T-helper 2 cell treated with Interferon-gamma antibody and Interleukin-4, amounts not matched to agents 5 μg/mL and 100 μg/mL, for 36 hours (primary cell): ENCODE measurements around the gene HPCAL1.

Source experiments
- DNase-seq: peaks from one replicate; pipeline ENCODE4 v3.0.0; 2021; ENCODE audit warnings: low spot score
- H3K27ac Mint-ChIP-seq: one replicate; pipeline ENCODE4 v1.8.0; 2021; ENCODE audit warnings: mild to moderate bottlenecking, mixed read lengths
- H3K27me3 Mint-ChIP-seq: one replicate; pipeline ENCODE4 v1.8.0; 2021; ENCODE audit warnings: low read depth, mixed read lengths
- H3K36me3 Mint-ChIP-seq: one replicate; pipeline ENCODE4 v1.8.0; 2021; ENCODE audit warnings: low read depth, mixed read lengths
- H3K4me1 Mint-ChIP-seq: one replicate; pipeline ENCODE4 v1.8.0; 2021; ENCODE audit warnings: low read depth, mixed read lengths
- H3K4me3 Mint-ChIP-seq: one replicate; pipeline ENCODE4 v1.8.0; 2022; ENCODE audit warnings: mild to moderate bottlenecking, moderate library complexity, mixed read lengths
- H3K9me3 Mint-ChIP-seq: one replicate; pipeline ENCODE4 v1.8.0; 2021; ENCODE audit warnings: mixed read lengths

The HPCAL1 gene

GRCh38 chr2:10366601-10367270, 64.0 kb downstream of the HPCAL1 start:
- H3K27me3 Mint-ChIP-seq, result no peaks in the 10 kb centered on the region
- H3K36me3 Mint-ChIP-seq, result no peaks in the 10 kb centered on the region
- H3K4me3 Mint-ChIP-seq, result no peak overlapping the region
- no peak overlapping the region for H3K27ac Mint-ChIP-seq
- no peaks in the 10 kb centered on the region for H3K4me1 Mint-ChIP-seq
- DNase-seq, result no peak
- H3K9me3 Mint-ChIP-seq, result no peaks in the 10 kb centered on the region

- Mint-ChIP-seq H3K27me3 (no peaks in the 10 kb centered on the region), H3K4me1 (no peaks in the 10 kb centered on the region), H3K4me3 (no peak overlapping the region), H3K36me3 (no peaks in the 10 kb centered on the region), H3K9me3 (no peaks in the 10 kb centered on the region), H3K27ac (no peak overlapping the region)
- no peak for DNase-seq
Measured at GRCh38 chr2:10367472-10368439, 65.1 kb downstream of the HPCAL1 start.

GRCh38 chr2:10368491-10369231, 66.0 kb downstream of the HPCAL1 start:
- H3K9me3 Mint-ChIP-seq, result no peaks in the 10 kb centered on the region
- DNase-seq, result no peak
- H3K4me1 Mint-ChIP-seq, result no peaks in the 10 kb centered on the region
- H3K27ac Mint-ChIP-seq, result no peak overlapping the region
- H3K36me3 Mint-ChIP-seq, result peaks cover 3% of the 10 kb centered on the region
- no peaks in the 10 kb centered on the region for H3K27me3 Mint-ChIP-seq
- H3K4me3 Mint-ChIP-seq, result no peak overlapping the region

GRCh38 chr2:10369269-10370255, 66.9 kb downstream of the HPCAL1 start:
- Mint-ChIP-seq H3K4me1 (no peaks in the 10 kb centered on the region), H3K9me3 (no peaks in the 10 kb centered on the region), H3K27me3 (no peaks in the 10 kb centered on the region), H3K4me3 (no peak overlapping the region), H3K27ac (peak overlapping the region; percentile 17), H3K36me3 (peaks cover 3% of the 10 kb centered on the region)
- DNase-seq, result no peak

GRCh38 chr2:10370390-10370789, 67.7 kb downstream of the HPCAL1 start:
- DNase-seq, result no peak
- H3K4me3 Mint-ChIP-seq, result no peak overlapping the region
- peaks cover 3% of the 10 kb centered on the region for H3K36me3 Mint-ChIP-seq
- H3K9me3 Mint-ChIP-seq, result no peaks in the 10 kb centered on the region
- H3K27ac Mint-ChIP-seq, result peak overlapping the region; percentile 17
- H3K4me1 Mint-ChIP-seq, result peaks cover under 1% of the 10 kb centered on the region
- H3K27me3 Mint-ChIP-seq, result no peaks in the 10 kb centered on the region

- peaks cover 5% of the 10 kb centered on the region for H3K4me1 Mint-ChIP-seq
- no peak for DNase-seq
- H3K27ac Mint-ChIP-seq, result no peak overlapping the region
- H3K4me3 Mint-ChIP-seq, result no peak overlapping the region
- H3K36me3 Mint-ChIP-seq, result peaks cover 5% of the 10 kb centered on the region
- no peaks in the 10 kb centered on the region for H3K27me3 Mint-ChIP-seq
- H3K9me3 Mint-ChIP-seq, result no peaks in the 10 kb centered on the region
Measured at GRCh38 chr2:10370895-10371294, 68.2 kb downstream of the HPCAL1 start.

GRCh38 chr2:10371441-10372196, 68.9 kb downstream of the HPCAL1 start:
- Mint-ChIP-seq H3K36me3 (peaks cover 6% of the 10 kb centered on the region), H3K4me3 (no peak overlapping the region), H3K27me3 (no peaks in the 10 kb centered on the region), H3K4me1 (peaks cover 7% of the 10 kb centered on the region), H3K27ac (no peak overlapping the region), H3K9me3 (no peaks in the 10 kb centered on the region)
- no peak for DNase-seq

GRCh38 chr2:10372203-10372861, 69.6 kb downstream of the HPCAL1 start:
- no peak for DNase-seq
- no peaks in the 10 kb centered on the region for H3K27me3 Mint-ChIP-seq
- H3K36me3 Mint-ChIP-seq, result peaks cover 6% of the 10 kb centered on the region
- H3K4me3 Mint-ChIP-seq, result no peak overlapping the region
- H3K27ac Mint-ChIP-seq, result no peak overlapping the region
- no peaks in the 10 kb centered on the region for H3K9me3 Mint-ChIP-seq
- peaks cover 7% of the 10 kb centered on the region for H3K4me1 Mint-ChIP-seq

GRCh38 chr2:10372862-10373240, 70.1 kb downstream of the HPCAL1 start:
- Mint-ChIP-seq H3K9me3 (no peaks in the 10 kb centered on the region), H3K4me1 (peaks cover 10% of the 10 kb centered on the region), H3K27me3 (no peaks in the 10 kb centered on the region), H3K36me3 (peaks cover 7% of the 10 kb centered on the region), H3K27ac (no peak overlapping the region), H3K4me3 (no peak overlapping the region)
- DNase-seq, result no peak

GRCh38 chr2:10373931-10374330, 71.2 kb downstream of the HPCAL1 start:
- DNase-seq, result no peak
- Mint-ChIP-seq H3K4me3 (no peak overlapping the region), H3K9me3 (no peaks in the 10 kb centered on the region), H3K27ac (no peak overlapping the region), H3K27me3 (no peaks in the 10 kb centered on the region), H3K36me3 (peaks cover 8% of the 10 kb centered on the region), H3K4me1 (peaks cover 19% of the 10 kb centered on the region)

GRCh38 chr2:10374362-10374943, 71.7 kb downstream of the HPCAL1 start:
- peak overlapping the region; percentile 27 for H3K27ac Mint-ChIP-seq
- peaks cover 22% of the 10 kb centered on the region for H3K4me1 Mint-ChIP-seq
- no peak for DNase-seq
- H3K36me3 Mint-ChIP-seq, result peaks cover 8% of the 10 kb centered on the region
- H3K4me3 Mint-ChIP-seq, result no peak overlapping the region
- no peaks in the 10 kb centered on the region for H3K27me3 Mint-ChIP-seq
- H3K9me3 Mint-ChIP-seq, result no peaks in the 10 kb centered on the region
